ENCODE data around the gene MDM2. TPM values are rescaled to one million over a fixed set of nuclear protein-coding genes. Genes with fewer than 3 reads are reported as not detected.
A peak's percentile ranks its signal among the peaks of the same experiment; 100 is the strongest.

MDM2 gene
- total RNA-seq, 1 donor from 2014 or later, result 153 TPM

- no peaks in the 10 kb centered on the region for H3K27me3 Mint-ChIP-seq
- DNase-seq (ENCODE audit: low spot score, unreplicated experiment), result no peak
- H3K4me3 Mint-ChIP-seq (ENCODE audit: low read depth), result no peak overlapping the region
- H3K4me1 Mint-ChIP-seq (ENCODE audit: low read depth), result no peaks in the 10 kb centered on the region
- no peak for TF ChIP-seq CTCF (IDR thresholded peaks at IDR 0.05; ENCODE audit: unreplicated experiment)
- H3K27ac Mint-ChIP-seq, result no peak overlapping the region
- H3K36me3 Mint-ChIP-seq (ENCODE audit: insufficient read depth), result peaks cover 6% of the 10 kb centered on the region
- no peaks in the 10 kb centered on the region for H3K9me3 Mint-ChIP-seq (ENCODE audit: low read depth)
Measured at GRCh38 chr12:68853396-68854077, 45.6 kb downstream of the MDM2 start.

- H3K4me1 Mint-ChIP-seq (ENCODE audit: low read depth), result no peaks in the 10 kb centered on the region
- no peak overlapping the region for H3K4me3 Mint-ChIP-seq (ENCODE audit: low read depth)
- peaks cover 6% of the 10 kb centered on the region for H3K36me3 Mint-ChIP-seq (ENCODE audit: insufficient read depth)
- no peaks in the 10 kb centered on the region for H3K9me3 Mint-ChIP-seq (ENCODE audit: low read depth)
- no peak overlapping the region for H3K27ac Mint-ChIP-seq
- DNase-seq (ENCODE audit: low spot score, unreplicated experiment), result no peak
- H3K27me3 Mint-ChIP-seq, result no peaks in the 10 kb centered on the region
- TF ChIP-seq CTCF (IDR thresholded peaks at IDR 0.05; ENCODE audit: unreplicated experiment), result no peak
Measured at GRCh38 chr12:68854078-68854468, 46.1 kb downstream of the MDM2 start.

- TF ChIP-seq CTCF (IDR thresholded peaks at IDR 0.05; ENCODE audit: unreplicated experiment), result no peak
- no peaks in the 10 kb centered on the region for H3K4me1 Mint-ChIP-seq (ENCODE audit: low read depth)
- H3K9me3 Mint-ChIP-seq (ENCODE audit: low read depth), result no peaks in the 10 kb centered on the region
- DNase-seq (ENCODE audit: low spot score, unreplicated experiment), result no peak
- no peak overlapping the region for H3K4me3 Mint-ChIP-seq (ENCODE audit: low read depth)
- peak overlapping the region; percentile 71 for H3K27ac Mint-ChIP-seq
- no peaks in the 10 kb centered on the region for H3K27me3 Mint-ChIP-seq
- H3K36me3 Mint-ChIP-seq (ENCODE audit: insufficient read depth), result peaks cover 6% of the 10 kb centered on the region
Measured at GRCh38 chr12:68854554-68854953, 46.6 kb downstream of the MDM2 start.

- Mint-ChIP-seq H3K4me1 (ENCODE audit: low read depth) (no peaks in the 10 kb centered on the region), H3K36me3 (ENCODE audit: insufficient read depth) (peaks cover 6% of the 10 kb centered on the region), H3K9me3 (ENCODE audit: low read depth) (no peaks in the 10 kb centered on the region), H3K4me3 (ENCODE audit: low read depth) (no peak overlapping the region), H3K27ac (no peak overlapping the region), H3K27me3 (no peaks in the 10 kb centered on the region)
- TF ChIP-seq CTCF (IDR thresholded peaks at IDR 0.05; ENCODE audit: unreplicated experiment), result no peak
- no peak for DNase-seq (ENCODE audit: low spot score, unreplicated experiment)
Measured at GRCh38 chr12:68855111-68855510, 47.1 kb downstream of the MDM2 start.

- TF ChIP-seq CTCF (IDR thresholded peaks at IDR 0.05; ENCODE audit: unreplicated experiment), result no peak
- Mint-ChIP-seq H3K4me3 (ENCODE audit: low read depth) (no peak overlapping the region), H3K9me3 (ENCODE audit: low read depth) (no peaks in the 10 kb centered on the region), H3K27ac (no peak overlapping the region), H3K4me1 (ENCODE audit: low read depth) (no peaks in the 10 kb centered on the region), H3K27me3 (no peaks in the 10 kb centered on the region), H3K36me3 (ENCODE audit: insufficient read depth) (peaks cover 6% of the 10 kb centered on the region)
- DNase-seq (ENCODE audit: low spot score, unreplicated experiment), result no peak
Measured at GRCh38 chr12:68855771-68856170, 47.8 kb downstream of the MDM2 start.
